CD8-positive, alpha-beta memory T cell (primary cell): ENCODE data around the gene PIK3IP1. TPM values are rescaled to one million over a fixed set of nuclear protein-coding genes. Genes with fewer than 3 reads are reported as not detected.
A peak's percentile ranks its signal among the peaks of the same experiment; 100 is the strongest.

Source experiments
- CTCF ChIA-PET: fragments of 350-600 bp; sonication (Branson Sonifier 250); formaldehyde crosslinking; loops from one replicate; lab custom pipeline; 2021; ENCODE audit warnings: antibody characterized with exemption; lab: Charles Lee
- POLR2A ChIA-PET: fragments of 350-600 bp; sonication (Branson Sonifier 250); formaldehyde crosslinking; loops from one replicate; lab custom pipeline; 2021; ENCODE audit warnings: antibody characterized with exemption; lab: Charles Lee
- DNase-seq, 5 donors: peaks; one replicate each; pipeline versions ENCODE4 v3.0.0 to v3.0.0-alpha.2; 2020 to 2022; ENCODE audit warnings: mixed read lengths in 1 of 5
- H3K27ac ChIP-seq: one replicate; pipeline ENCODE4 v1.7.0; 2013; ENCODE audit warnings: low read depth, mild to moderate bottlenecking, low read length, moderate library complexity
- H3K27me3 ChIP-seq: 2 replicates; pipeline ENCODE4 v1.7.0; 2013; ENCODE audit warnings: low read length, mild to moderate bottlenecking; ENCODE audit not compliant: insufficient read depth, poor library complexity, severe bottlenecking
- H3K36me3 ChIP-seq: 2 replicates; pipeline ENCODE4 v1.7.0; 2013; ENCODE audit warnings: mild to moderate bottlenecking, low read length, moderate library complexity; ENCODE audit not compliant: insufficient read depth
- H3K4me1 ChIP-seq: 2 replicates; pipeline ENCODE4 v1.7.0; 2013; ENCODE audit warnings: mild to moderate bottlenecking, low read length, moderate library complexity; ENCODE audit not compliant: insufficient read depth
- H3K4me3 ChIP-seq: 2 replicates; pipeline ENCODE4 v1.7.0; 2013; ENCODE audit warnings: mild to moderate bottlenecking, low read length
- H3K9me3 ChIP-seq: 2 replicates; pipeline ENCODE4 v1.7.0; 2013; ENCODE audit warnings: mild to moderate bottlenecking, low read length
- H3K27ac Mint-ChIP-seq, 8 donors: one replicate each; pipeline ENCODE4 v1.8.0; 2020 to 2021; ENCODE audit warnings: mixed read lengths in 8 of 8, mild to moderate bottlenecking in 6 of 8, inconsistent platforms in 3 of 8, moderate library complexity in 3 of 8
- H3K27me3 Mint-ChIP-seq, 2 donors: one replicate each; pipeline ENCODE4 v1.8.0; 2020 to 2021; ENCODE audit warnings: mixed read lengths in 2 of 2, mild to moderate bottlenecking in 1 of 2, moderate library complexity in 1 of 2
- H3K36me3 Mint-ChIP-seq, 3 donors: one replicate each; pipeline ENCODE4 v1.8.0; 2020 to 2021; ENCODE audit warnings: mixed read lengths in 3 of 3, inconsistent platforms in 1 of 3, mild to moderate bottlenecking in 1 of 3
- H3K4me1 Mint-ChIP-seq, 3 donors: one replicate each; pipeline ENCODE4 v1.8.0; 2020 to 2021; ENCODE audit warnings: mixed read lengths in 3 of 3, inconsistent platforms in 1 of 3, mild to moderate bottlenecking in 1 of 3
- H3K4me3 Mint-ChIP-seq, 7 donors: one replicate each; pipeline ENCODE4 v1.8.0; 2020 to 2021; ENCODE audit warnings: mixed read lengths in 7 of 7, mild to moderate bottlenecking in 6 of 7, moderate library complexity in 4 of 7, inconsistent platforms in 2 of 7
- H3K9me3 Mint-ChIP-seq, 5 donors: one replicate each; pipeline ENCODE4 v1.8.0; 2020 to 2022; ENCODE audit warnings: mixed read lengths in 5 of 5, mild to moderate bottlenecking in 3 of 5, moderate library complexity in 2 of 5, inconsistent platforms in 1 of 5
- polyA plus RNA-seq: library from polyadenylated mRNA; unstranded; fragments of 300-500 nt; fragmentation: Illumina TruSeq; gene quantifications from one replicate; pipeline ENCODE4 v1.2.3, GENCODE V29; 2021
- total RNA-seq, 2 experiments: library from RNA; stranded (reverse); gene quantifications; one replicate each; pipeline ENCODE4 v1.2.3, GENCODE V29; 2021

PIK3IP1 gene
- total and polyA plus RNA-seq, 3 experiments from 2014 or later = 32.2 to 350 (median 35.3) TPM

- POLR2A ChIA-PET = interaction anchor here (2.0 kb wide), 1 partner anchor 10 kb away, joined by 8 read pairs; the partner anchor contains the start of gene PIK3IP1
Observed at GRCh38 chr22:31302537-31302936, 10.2 kb upstream of the PIK3IP1 start.

GRCh38 chr22:31302006-31302405, 9.7 kb upstream of the PIK3IP1 start:
- Histone ChIP-seq H3K36me3 (no peaks in the 10 kb centered on the region), H3K9me3 (no peaks in the 10 kb centered on the region), H3K27me3 (no peaks in the 10 kb centered on the region), H3K4me1 (peaks cover 14% of the 10 kb centered on the region), H3K4me3 (no peak overlapping the region), H3K27ac (no peak overlapping the region)
- H3K4me3 Mint-ChIP-seq = no peak overlapping the region
- no peaks in the 10 kb centered on the region for H3K9me3 Mint-ChIP-seq
- peaks cover 0 to 10% (median 10%) of the 10 kb centered on the region in 3 donors for H3K36me3 Mint-ChIP-seq
- peak overlapping the region in 1 of 8 donors; percentile 27 for H3K27ac Mint-ChIP-seq
- ChIA-PET POLR2A (interaction anchor here (0.8 to 2.0 kb wide), 2 partner anchors 10 to 12 kb away, joined by 3 to 8 read pairs; partner anchors contain the start of gene PIK3IP1), CTCF (interaction anchor here (2.1 kb wide), 2 partner anchors 10 to 11 kb away, joined by 7 to 11 read pairs; partner anchors contain the start of gene PIK3IP1)
- peaks cover 15 to 55% (median 42%) of the 10 kb centered on the region in 3 donors for H3K4me1 Mint-ChIP-seq
- no peaks in the 10 kb centered on the region for H3K27me3 Mint-ChIP-seq
- DNase-seq = no peak

More at GRCh38 chr22:31302537-31302936, 10.2 kb upstream of the PIK3IP1 start:
- Histone ChIP-seq H3K27ac (no peak overlapping the region), H3K9me3 (no peaks in the 10 kb centered on the region), H3K4me3 (no peak overlapping the region), H3K4me1 (peaks cover 11% of the 10 kb centered on the region), H3K36me3 (no peaks in the 10 kb centered on the region), H3K27me3 (no peaks in the 10 kb centered on the region)
- peaks cover 0 to 10% (median 10%) of the 10 kb centered on the region in 3 donors for H3K36me3 Mint-ChIP-seq
- H3K4me1 Mint-ChIP-seq = peaks cover 13 to 56% (median 45%) of the 10 kb centered on the region in 3 donors
- CTCF ChIA-PET = interaction anchor here (2.1 kb wide), 2 partner anchors 10 to 11 kb away, joined by 7 to 11 read pairs; partner anchors contain the start of gene PIK3IP1
- no peak overlapping the region for H3K27ac Mint-ChIP-seq
- no peak overlapping the region for H3K4me3 Mint-ChIP-seq
- no peaks in the 10 kb centered on the region for H3K27me3 Mint-ChIP-seq
- DNase-seq = no peak
- no peaks in the 10 kb centered on the region for H3K9me3 Mint-ChIP-seq

GRCh38 chr22:31300896-31301295, 8.6 kb upstream of the PIK3IP1 start:
- peaks cover 22% of the 10 kb centered on the region for H3K4me1 ChIP-seq
- CTCF ChIA-PET = interaction anchor here (0.8 to 1.8 kb wide), 5 partner anchors 8 to 88 kb away, joined by 3 to 7 read pairs (median 3); partner anchors contain the start of genes LIMK2 and PIK3IP1
- POLR2A ChIA-PET = interaction anchor here (1.6 kb wide), 1 partner anchor 10 kb away, joined by 8 read pairs; no protein-coding TSS in a partner anchor
- Mint-ChIP-seq H3K27ac (no peak overlapping the region), H3K9me3 (no peaks in the 10 kb centered on the region), H3K4me3 (no peak overlapping the region), H3K27me3 (no peaks in the 10 kb centered on the region), H3K4me1 (peaks cover 20 to 57% (median 45%) of the 10 kb centered on the region in 3 donors), H3K36me3 (peaks cover 0 to 10% (median 9%) of the 10 kb centered on the region in 3 donors)
- no peaks in the 10 kb centered on the region for H3K36me3 ChIP-seq
- H3K27me3 ChIP-seq = no peaks in the 10 kb centered on the region
- H3K4me3 ChIP-seq = no peak overlapping the region
- H3K9me3 ChIP-seq = no peaks in the 10 kb centered on the region
- no peak overlapping the region for H3K27ac ChIP-seq
- DNase-seq = no peak

GRCh38 chr22:31295831-31296657, 3.8 kb upstream of the PIK3IP1 start:
- POLR2A ChIA-PET = interaction anchor here (0.8 to 2.5 kb wide), 6 partner anchors 8 to 83 kb away, joined by 3 to 6 read pairs (median 3); no protein-coding TSS in a partner anchor
- CTCF ChIA-PET = interaction anchor here (0.7 to 2.9 kb wide), 4 partner anchors 17 to 83 kb away, joined by 3 to 11 read pairs (median 7); partner anchors contain the start of gene LIMK2
- H3K27ac Mint-ChIP-seq = peak overlapping the region in 6 of 8 donors; percentile 23 to 88 (median 76)
- peaks cover 6 to 17% (median 11%) of the 10 kb centered on the region in 3 donors for H3K36me3 Mint-ChIP-seq
- Histone ChIP-seq H3K27ac (no peak overlapping the region), H3K9me3 (no peaks in the 10 kb centered on the region), H3K27me3 (no peaks in the 10 kb centered on the region), H3K4me3 (peak overlapping the region; percentile 23), H3K4me1 (peaks cover 39% of the 10 kb centered on the region), H3K36me3 (no peaks in the 10 kb centered on the region)
- peaks cover 0 to 7% of the 10 kb centered on the region in 2 donors for H3K27me3 Mint-ChIP-seq
- H3K9me3 Mint-ChIP-seq = no peaks in the 10 kb centered on the region
- H3K4me3 Mint-ChIP-seq = peak overlapping the region in 6 of 7 donors; percentile 6 to 64 (median 58)
- no peak for DNase-seq
- peaks cover 40 to 66% (median 62%) of the 10 kb centered on the region in 3 donors for H3K4me1 Mint-ChIP-seq

- Histone ChIP-seq H3K9me3 (no peaks in the 10 kb centered on the region), H3K36me3 (no peaks in the 10 kb centered on the region), H3K27me3 (no peaks in the 10 kb centered on the region), H3K4me1 (peaks cover 39% of the 10 kb centered on the region), H3K4me3 (peak overlapping the region; percentile 23), H3K27ac (no peak overlapping the region)
- Mint-ChIP-seq H3K27me3 (peaks cover 0 to 7% of the 10 kb centered on the region in 2 donors), H3K4me1 (peaks cover 41 to 62% (median 59%) of the 10 kb centered on the region in 3 donors), H3K27ac (peak overlapping the region in 5 of 8 donors; percentile 28 to 81 (median 79)), H3K9me3 (no peaks in the 10 kb centered on the region), H3K36me3 (peaks cover 8 to 23% (median 13%) of the 10 kb centered on the region in 3 donors), H3K4me3 (peak overlapping the region; percentile 23 to 75 (median 54))
- POLR2A ChIA-PET = interaction anchor here (0.9 to 7.4 kb wide), 4 partner anchors 8 to 18 kb away, joined by 3 to 146 read pairs (median 5); no protein-coding TSS in a partner anchor
- CTCF ChIA-PET = interaction anchor here (2.4 to 2.9 kb wide), 2 partner anchors 18 to 22 kb away, joined by 11 read pairs; no protein-coding TSS in a partner anchor
- DNase-seq = peak in 1 of 5 donors; percentile 23
Observed at GRCh38 chr22:31295360-31295759, 3.1 kb upstream of the PIK3IP1 start.

GRCh38 chr22:31291481-31292235, 630 bp downstream of the PIK3IP1 start:
- peak overlapping the region; percentile 98 for H3K27ac ChIP-seq
- peaks cover 59% of the 10 kb centered on the region for H3K4me1 ChIP-seq
- H3K4me3 ChIP-seq = peak overlapping the region; percentile 93
- Mint-ChIP-seq H3K9me3 (no peaks in the 10 kb centered on the region), H3K27ac (peak overlapping the region; percentile 98 to 100 (median 100)), H3K27me3 (peaks cover 0 to 15% of the 10 kb centered on the region in 2 donors), H3K4me3 (peak overlapping the region; percentile 98 to 100 (median 99)), H3K36me3 (peaks cover 16 to 54% (median 17%) of the 10 kb centered on the region in 3 donors), H3K4me1 (peaks cover 62 to 78% (median 72%) of the 10 kb centered on the region in 3 donors)
- POLR2A ChIA-PET = interaction anchor here (0.5 to 7.4 kb wide), 22 partner anchors 9 to 965 kb away, joined by 3 to 146 read pairs (median 6); partner anchors contain the start of genes LIMK2, MORC2, PATZ1 and PISD
- no peaks in the 10 kb centered on the region for H3K9me3 ChIP-seq
- DNase-seq = peak in 1 of 5 donors; percentile 48
- H3K27me3 ChIP-seq = no peaks in the 10 kb centered on the region
- peaks cover 26% of the 10 kb centered on the region for H3K36me3 ChIP-seq
- CTCF ChIA-PET = interaction anchor here (0.9 to 6.7 kb wide), 13 partner anchors 8 to 132 kb away, joined by 3 to 55 read pairs (median 5); partner anchors contain the start of genes PATZ1 and RNF185
